ENCODE measurements around the gene EDA.
"Not testable (repeated sequence)": the region's sequence is repeated elsewhere in the genome, so short reads cannot be mapped to it uniquely, and the experiment has no call there.

EDA gene

DNA sequence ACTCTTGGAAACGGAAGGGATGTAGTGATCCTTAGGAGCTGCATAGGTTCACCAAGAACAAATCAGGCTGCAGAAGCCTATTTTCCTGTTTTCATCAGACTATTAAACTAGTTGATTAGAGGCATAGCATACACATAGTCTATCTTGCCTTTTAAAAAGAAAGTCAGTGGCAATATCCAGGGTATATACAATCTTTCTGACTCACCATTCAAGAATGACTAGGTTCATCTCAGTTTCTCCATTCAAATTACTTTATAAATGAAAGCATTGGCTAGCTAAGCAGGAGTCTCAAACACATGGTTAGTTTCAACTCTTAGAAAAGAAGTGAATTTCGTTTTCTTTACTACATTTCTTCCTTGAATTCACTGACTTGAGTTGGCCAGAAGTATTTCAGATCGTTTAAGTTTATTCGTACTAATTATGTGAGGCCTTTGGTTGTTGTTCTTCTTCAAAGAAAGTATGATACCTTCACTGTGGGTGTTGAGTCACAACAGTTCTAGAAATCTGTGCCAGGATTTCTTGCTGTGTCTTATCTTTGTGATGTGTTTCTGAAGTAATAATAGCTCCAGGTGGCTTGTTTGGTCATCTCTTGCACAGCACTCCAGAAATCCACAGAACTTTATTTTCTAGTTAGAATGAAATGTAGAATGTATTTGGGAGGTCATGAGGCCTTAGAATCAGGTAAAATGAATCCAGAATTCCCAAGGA lies 345.6 kb downstream of the EDA start:
- no peak for DNase-seq

GRCh38 chrX:69968950-69969349 lies 353.0 kb downstream of the EDA start:
- DNase-seq: no peak

DNA sequence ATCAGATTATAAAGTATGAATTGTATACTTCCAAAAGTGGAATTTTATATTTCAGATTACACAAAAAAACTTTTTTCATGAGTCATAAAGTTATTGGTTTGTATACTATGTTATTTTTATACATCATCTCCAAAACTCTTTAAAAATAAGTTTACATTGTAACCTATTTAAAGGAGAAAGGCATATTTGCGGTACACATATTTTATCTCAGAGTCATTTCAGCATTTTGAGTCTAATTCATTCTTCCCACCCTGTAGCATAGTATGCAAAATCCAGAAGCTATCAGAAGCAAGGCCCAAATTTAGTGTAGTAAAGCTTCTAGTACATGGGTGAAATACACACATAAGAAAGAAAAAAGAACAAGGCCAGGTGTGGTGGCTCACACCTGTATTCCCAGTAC lies 353.5 kb downstream of the EDA start:
- no peak for DNase-seq

GRCh38 chrX:69987691-69988090 lies 371.8 kb downstream of the EDA start:
- no peak for DNase-seq

DNA sequence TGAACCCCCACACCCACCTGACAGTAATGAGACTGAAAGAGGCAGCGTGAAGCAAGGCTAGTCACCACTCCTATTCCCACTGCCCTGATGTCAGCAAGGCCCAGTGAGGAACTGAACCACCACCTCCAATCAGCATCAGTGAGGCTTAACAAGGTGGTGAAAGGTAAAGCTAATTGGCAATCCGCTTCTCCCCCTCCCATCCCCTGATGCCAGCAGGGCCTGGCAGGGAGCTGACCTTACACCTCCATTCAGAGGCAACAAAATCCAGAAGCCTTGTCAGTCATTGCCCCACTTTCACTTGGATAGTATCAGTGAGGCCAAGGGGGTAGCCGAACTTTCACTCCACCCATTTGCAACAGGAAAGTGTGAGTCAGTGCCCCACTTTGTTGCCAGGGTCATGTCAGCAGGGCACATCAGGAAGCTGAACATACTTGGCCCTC lies 373.1 kb downstream of the EDA start:
- peak in 1 of 2 experiments; percentile 1 for DNase-seq

GRCh38 chrX:69991685-69992084 lies 375.8 kb downstream of the EDA start:
- DNase-seq: no peak

DNA sequence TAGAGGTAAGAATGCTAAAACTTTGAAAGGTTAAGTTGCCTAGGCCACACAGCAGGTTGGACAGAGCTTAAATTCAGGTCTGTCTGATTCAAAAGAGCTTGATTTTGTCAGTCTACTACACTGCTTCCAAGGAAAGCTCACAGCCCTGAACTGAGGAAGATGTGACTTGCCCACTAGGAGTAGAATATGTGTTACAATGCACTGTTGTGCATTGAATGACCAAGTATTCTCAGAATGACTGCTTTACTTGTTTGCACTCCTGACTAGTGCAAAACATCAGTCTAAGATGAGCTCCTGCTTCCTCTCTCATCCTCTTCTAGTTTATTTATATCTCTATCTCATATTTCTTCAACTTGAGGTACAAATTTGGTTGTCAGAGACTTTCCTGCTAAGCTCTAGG lies 377.6 kb downstream of the EDA start:
- no peak for DNase-seq

GRCh38 chrX:69995362-69996112 lies 379.6 kb downstream of the EDA start:
- no peak for DNase-seq

- DNase-seq: no peak
Observed at GRCh38 chrX:69996113-69996468, 380.2 kb downstream of the EDA start.

DNA sequence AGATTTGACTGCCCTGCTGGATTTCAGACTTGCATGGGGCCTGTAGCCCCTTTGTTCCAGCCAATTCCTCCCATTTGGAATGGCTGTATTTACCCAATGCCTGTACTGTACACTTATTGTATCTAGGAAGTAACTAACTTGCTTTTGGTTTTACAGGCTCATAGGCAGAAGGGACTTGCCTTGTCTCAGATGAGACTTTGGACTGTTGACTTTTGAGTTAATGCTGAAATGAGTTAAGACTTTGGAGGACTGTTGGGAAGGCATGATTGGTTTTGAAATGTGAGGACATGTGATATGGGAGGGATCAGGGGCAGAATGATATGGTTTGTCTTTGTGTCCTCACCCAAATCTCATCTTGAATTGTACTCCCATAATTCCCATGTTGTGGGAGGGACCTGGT lies 382.4 kb downstream of the EDA start:
- not testable (repeated sequence) for DNase-seq

GRCh38 chrX:70001269-70001668 lies 385.4 kb downstream of the EDA start:
- no peak for DNase-seq

- DNase-seq: no peak
Observed at GRCh38 chrX:70001708-70002341, 385.9 kb downstream of the EDA start.

- DNase-seq: no peak
Observed at GRCh38 chrX:70007946-70008345, 392.0 kb downstream of the EDA start.

DNA sequence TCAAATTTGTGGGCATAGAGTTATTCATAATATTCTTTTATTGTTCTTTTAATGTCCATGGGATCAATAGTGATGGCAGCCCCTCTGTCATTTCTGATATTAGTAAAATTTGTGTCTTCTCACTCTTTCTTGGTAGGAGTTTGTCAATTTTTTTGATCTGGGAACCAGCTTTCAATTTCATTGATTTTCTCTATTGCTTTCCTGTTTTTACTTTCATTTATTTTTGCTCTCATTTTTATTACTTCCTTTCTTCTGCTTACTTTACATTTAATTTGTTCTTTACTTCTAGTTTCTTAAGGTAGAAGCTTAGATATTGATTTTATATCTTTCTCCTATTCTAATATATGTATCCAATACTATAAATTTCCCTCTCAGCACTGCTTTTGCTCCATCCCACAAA lies 393.1 kb downstream of the EDA start:
- no peak for DNase-seq

- DNase-seq: no peak
Observed at GRCh38 chrX:70009970-70010369, 394.1 kb downstream of the EDA start.

DNA sequence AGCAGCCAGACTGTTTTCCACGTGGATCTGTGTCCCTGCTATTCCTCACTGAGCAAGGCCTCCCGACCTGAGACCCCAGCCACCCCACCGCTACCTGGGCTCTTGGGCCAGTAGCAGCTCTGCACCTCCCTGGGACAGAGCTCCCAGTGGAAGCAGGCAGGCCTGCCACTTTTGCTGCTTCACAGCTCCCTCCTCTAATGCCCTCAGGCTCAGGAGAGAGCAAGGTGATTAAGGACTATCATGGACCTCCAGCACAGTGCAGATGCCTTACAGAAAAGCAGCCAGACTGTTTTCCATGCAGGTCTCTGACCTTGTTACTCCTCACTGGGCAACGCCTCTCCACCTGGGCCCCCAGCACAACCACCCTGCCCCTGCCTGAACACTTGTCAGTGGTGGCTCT lies 396.8 kb downstream of the EDA start:
- DNase-seq: no peak

GRCh38 chrX:70013466-70014381 lies 397.8 kb downstream of the EDA start:
- no peak for DNase-seq

- DNase-seq: no peak
Observed at GRCh38 chrX:70016513-70016912, 400.6 kb downstream of the EDA start.

GRCh38 chrX:70022616-70023015 lies 406.7 kb downstream of the EDA start:
- no peak for DNase-seq

DNA sequence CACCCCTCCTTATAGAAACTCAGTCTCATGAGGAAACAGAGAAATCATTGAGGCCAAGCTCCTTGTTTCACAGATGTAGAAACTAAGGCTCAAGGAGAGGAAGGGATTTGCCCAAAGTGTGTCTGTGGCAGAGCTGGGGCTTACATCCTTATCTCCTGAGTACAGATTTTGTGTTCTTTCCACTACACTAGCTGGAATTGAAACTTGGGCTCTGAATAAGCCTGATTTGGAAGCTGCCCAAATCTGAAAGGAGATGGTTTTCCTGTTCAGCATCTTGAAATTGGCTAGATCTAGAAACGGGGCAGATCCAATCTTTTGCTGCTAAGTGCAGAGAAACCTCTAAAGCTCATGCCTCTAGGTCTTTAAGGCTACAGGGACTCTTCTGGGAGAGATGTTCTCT lies 409.6 kb downstream of the EDA start:
- DNase-seq: no peak

- peak in 1 of 2 experiments; percentile 1 for DNase-seq
Observed at GRCh38 chrX:70026112-70026850, 410.4 kb downstream of the EDA start.

- DNase-seq: no peak
Observed at GRCh38 chrX:70026851-70027200, 410.9 kb downstream of the EDA start.

All from Kasumi-1 (cell line).